A673 (cell line): ENCODE measurements around the gene RPL36.

Experiments used
- EZH2 ChIP-seq: fragments of 200-600 bp; sonication (generic); IDR thresholded peaks from 2 replicates; pipeline ENCODE4 v1.6.1; 2017; ENCODE audit warnings: borderline replicate concordance, low read depth, mild to moderate bottlenecking, mixed read lengths, antibody characterized with exemption, low read length; ENCODE audit not compliant: poor library complexity, severe bottlenecking
- TF ChIP-seq, protein P1 (sequence below): fragments of 300-800, 200-600 bp; sonication (generic); conservative IDR thresholded peaks from 2 replicates; pipeline ENCODE4 v1.5.1; 2017; ENCODE audit warnings: low read depth, mild to moderate bottlenecking, antibody characterized with exemption, low read length, moderate library complexity, mixed read lengths

- TF ChIP-seq, protein P1, sequence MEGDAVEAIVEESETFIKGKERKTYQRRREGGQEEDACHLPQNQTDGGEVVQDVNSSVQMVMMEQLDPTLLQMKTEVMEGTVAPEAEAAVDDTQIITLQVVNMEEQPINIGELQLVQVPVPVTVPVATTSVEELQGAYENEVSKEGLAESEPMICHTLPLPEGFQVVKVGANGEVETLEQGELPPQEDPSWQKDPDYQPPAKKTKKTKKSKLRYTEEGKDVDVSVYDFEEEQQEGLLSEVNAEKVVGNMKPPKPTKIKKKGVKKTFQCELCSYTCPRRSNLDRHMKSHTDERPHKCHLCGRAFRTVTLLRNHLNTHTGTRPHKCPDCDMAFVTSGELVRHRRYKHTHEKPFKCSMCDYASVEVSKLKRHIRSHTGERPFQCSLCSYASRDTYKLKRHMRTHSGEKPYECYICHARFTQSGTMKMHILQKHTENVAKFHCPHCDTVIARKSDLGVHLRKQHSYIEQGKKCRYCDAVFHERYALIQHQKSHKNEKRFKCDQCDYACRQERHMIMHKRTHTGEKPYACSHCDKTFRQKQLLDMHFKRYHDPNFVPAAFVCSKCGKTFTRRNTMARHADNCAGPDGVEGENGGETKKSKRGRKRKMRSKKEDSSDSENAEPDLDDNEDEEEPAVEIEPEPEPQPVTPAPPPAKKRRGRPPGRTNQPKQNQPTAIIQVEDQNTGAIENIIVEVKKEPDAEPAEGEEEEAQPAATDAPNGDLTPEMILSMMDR: no peak
- TF ChIP-seq EZH2: no peak
Observed at GRCh38 chr19:5700455-5701092, 10.5 kb downstream of the RPL36 start.
